PFSK-1 (cell line): ENCODE data around the gene SNRNP48. TPM values are rescaled to one million over a fixed set of nuclear protein-coding genes. Genes with fewer than 3 reads are reported as not detected.

Experiments used
- FOXP2 ChIP-seq: optimal IDR thresholded peaks from 2 replicates; pipeline ENCODE3; 2011; ENCODE audit warnings: borderline replicate concordance, control low read depth, inconsistent platforms; ENCODE audit not compliant: insufficient read depth; ENCODE audit errors: extremely low read length, extremely low read depth
- POLR2AphosphoS5 ChIP-seq: IDR thresholded peaks from 2 replicates; pipeline ENCODE4 v1.6.1; 2012; ENCODE audit warnings: low read depth, mild to moderate bottlenecking, control low read depth, low read length, moderate library complexity
- REST ChIP-seq, 2 experiments: IDR thresholded peaks; 2 replicates each; pipeline versions ENCODE4 v1.6.1 to v1.8.0; 2011 to 2012; ENCODE audit warnings: low read depth in 2 of 2, low read length in 2 of 2, control low read depth in 1 of 2, inconsistent platforms in 1 of 2, mild to moderate bottlenecking in 1 of 2, moderate library complexity in 1 of 2; ENCODE audit not compliant: insufficient read depth in 1 of 2
- SIN3A ChIP-seq: IDR thresholded peaks from 2 replicates; pipeline ENCODE4 v1.6.1; 2012; ENCODE audit warnings: mild to moderate bottlenecking, low read length, moderate library complexity, borderline replicate concordance; ENCODE audit not compliant: insufficient read depth
- TAF1 ChIP-seq: IDR thresholded peaks from 2 replicates; pipeline ENCODE4 v1.6.1; 2012; ENCODE audit warnings: low read length, control low read depth, borderline replicate concordance; ENCODE audit not compliant: insufficient read depth
- polyA plus RNA-seq: library from polyadenylated mRNA; unstranded; fragments of >200 nt; gene quantifications from one replicate; pipeline ENCODE4 v1.2.1, GENCODE V29; 2012; ENCODE audit warnings: low read depth, missing spikeins; ENCODE audit not compliant: insufficient read length

Gene SNRNP48
- polyA plus RNA-seq: 11.1 TPM

GRCh38 chr6:7589949-7590917 is at the start of gene SNRNP48:
TSS of gene SNRNP48 (plus strand) at chr6:7590198. CDS start at chr6:7590258, 60 bp downstream.
- TF ChIP-seq REST (IDR thresholded peaks at IDR 0.05; ENCODE audit: insufficient read depth in 1 of 2, low read depth in 2 of 2, low read length in 2 of 2) (peak in 1 of 2 experiments; percentile 58; a peak in 2 of 4 replicates), SIN3A (peak; percentile 16; the same call in 1 of the 2 replicates), POLR2AphosphoS5 (peak; percentile 98), TAF1 (peak; percentile 91), FOXP2 (peak; percentile 31)

GRCh38 chr6:7540595-7540994 is 49.4 kb upstream of the SNRNP48 start:
- TF ChIP-seq FOXP2: no peak
- no peak for TF ChIP-seq TAF1
- no peak for TF ChIP-seq REST (IDR thresholded peaks at IDR 0.05; ENCODE audit: insufficient read depth in 1 of 2, low read depth in 2 of 2, low read length in 2 of 2)
- no peak for TF ChIP-seq SIN3A
- TF ChIP-seq POLR2AphosphoS5: no peak

GRCh38 chr6:7541175-7542064 is 48.6 kb upstream of the SNRNP48 start, which contains the start of gene DSP:
TSS of gene DSP (plus strand) at chr6:7541671. CDS start at chr6:7541916, 245 bp downstream.
- TF ChIP-seq SIN3A: no peak
- no peak for TF ChIP-seq FOXP2
- no peak for TF ChIP-seq POLR2AphosphoS5
- TF ChIP-seq REST (IDR thresholded peaks at IDR 0.05; ENCODE audit: insufficient read depth in 1 of 2, low read depth in 2 of 2, low read length in 2 of 2): no peak
- TF ChIP-seq TAF1: no peak

- TF ChIP-seq SIN3A (no peak), POLR2AphosphoS5 (no peak), REST (IDR thresholded peaks at IDR 0.05; ENCODE audit: insufficient read depth in 1 of 2, low read depth in 2 of 2, low read length in 2 of 2) (no peak)
Observed at GRCh38 chr6:7542065-7542873, 47.7 kb upstream of the SNRNP48 start.
